HG03159 (cell line): ENCODE results near the gene C1QA.
"Not testable (repeated sequence)": the region's sequence is repeated elsewhere in the genome, so short reads cannot be mapped to it uniquely, and the experiment has no call there.

Experiments
- ATAC-seq: cut with Tn5 transposase; IDR thresholded peaks from one replicate; pipeline ENCODE4 v1.9.1; 2021; ENCODE audit warnings: mild to moderate bottlenecking, moderate library complexity; ENCODE audit not compliant: unreplicated experiment

Gene C1QA

DNA sequence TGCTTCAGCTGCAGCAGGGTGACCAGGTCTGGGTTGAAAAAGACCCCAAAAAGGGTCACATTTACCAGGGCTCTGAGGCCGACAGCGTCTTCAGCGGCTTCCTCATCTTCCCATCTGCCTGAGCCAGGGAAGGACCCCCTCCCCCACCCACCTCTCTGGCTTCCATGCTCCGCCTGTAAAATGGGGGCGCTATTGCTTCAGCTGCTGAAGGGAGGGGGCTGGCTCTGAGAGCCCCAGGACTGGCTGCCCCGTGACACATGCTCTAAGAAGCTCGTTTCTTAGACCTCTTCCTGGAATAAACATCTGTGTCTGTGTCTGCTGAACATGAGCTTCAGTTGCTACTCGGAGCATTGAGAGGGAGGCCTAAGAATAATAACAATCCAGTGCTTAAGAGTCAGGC lies 2.9 kb downstream of the C1QA start:
- ATAC-seq = no peak

- ATAC-seq = no peak
Measured at GRCh38 chr1:22641247-22641646, 4.8 kb downstream of the C1QA start.

DNA sequence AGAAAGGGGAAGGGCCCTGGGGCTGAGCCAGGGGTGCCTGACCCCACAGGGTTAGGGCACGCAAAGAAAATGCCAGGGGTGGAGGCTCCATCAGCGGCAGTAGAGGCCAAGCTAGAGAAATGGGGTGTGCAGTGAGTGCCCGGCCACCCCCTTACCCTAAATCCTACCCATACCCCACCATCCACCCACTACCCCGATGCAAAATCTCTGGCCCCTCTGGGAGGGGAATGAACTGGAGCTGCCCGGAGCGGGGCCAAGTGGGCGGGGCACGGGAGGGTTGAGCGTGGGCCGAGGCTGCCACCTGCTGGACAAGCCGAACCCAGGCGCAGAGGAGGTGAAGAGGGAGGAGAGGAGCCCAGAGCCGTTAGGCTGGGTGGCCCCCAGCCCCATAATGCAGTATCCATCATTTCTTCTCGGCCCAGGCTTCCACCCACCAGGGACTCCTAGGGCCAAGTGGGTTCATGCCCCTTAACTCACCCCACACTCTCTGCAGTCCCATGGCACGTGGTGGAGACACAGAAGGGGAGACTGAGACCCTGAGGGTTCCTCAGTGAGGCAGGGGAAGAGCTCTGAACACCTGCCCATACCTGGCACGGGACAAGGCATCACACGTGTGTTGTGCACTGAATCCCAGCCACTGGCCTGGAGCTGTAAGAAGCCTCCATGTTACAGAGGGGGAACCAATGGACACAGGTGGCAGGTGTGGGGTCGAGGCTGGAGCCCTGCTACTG lies 5.6 kb downstream of the C1QA start:
- ATAC-seq = no peak

DNA sequence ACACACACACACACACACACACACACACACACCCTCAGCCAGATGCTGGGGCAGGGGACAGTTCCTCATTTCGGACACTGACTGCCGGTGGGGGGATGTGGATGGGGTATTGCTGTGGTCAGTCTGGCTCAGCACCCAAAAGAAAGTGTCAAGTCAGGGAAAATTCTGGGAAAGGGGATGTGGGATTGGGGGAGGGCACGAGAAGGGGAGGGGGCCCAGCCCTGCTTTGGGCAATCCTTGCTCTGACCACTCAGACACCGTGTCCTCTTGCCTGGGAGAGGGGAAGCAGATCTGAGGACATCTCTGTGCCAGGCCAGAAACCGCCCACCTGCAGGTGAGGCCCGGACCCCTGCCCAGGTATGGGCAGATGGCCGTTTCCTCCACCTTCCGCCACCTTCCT lies 7.0 kb downstream of the C1QA start, which contains the start of gene C1QC:
TSS of gene C1QC (plus strand) at position 253 of the 400 bp plus-strand sequence. CDS start 391 bp downstream, outside the sequence.
- ATAC-seq = no peak

- ATAC-seq = no peak
Measured at GRCh38 chr1:22643928-22644327, 7.5 kb downstream of the C1QA start.

DNA sequence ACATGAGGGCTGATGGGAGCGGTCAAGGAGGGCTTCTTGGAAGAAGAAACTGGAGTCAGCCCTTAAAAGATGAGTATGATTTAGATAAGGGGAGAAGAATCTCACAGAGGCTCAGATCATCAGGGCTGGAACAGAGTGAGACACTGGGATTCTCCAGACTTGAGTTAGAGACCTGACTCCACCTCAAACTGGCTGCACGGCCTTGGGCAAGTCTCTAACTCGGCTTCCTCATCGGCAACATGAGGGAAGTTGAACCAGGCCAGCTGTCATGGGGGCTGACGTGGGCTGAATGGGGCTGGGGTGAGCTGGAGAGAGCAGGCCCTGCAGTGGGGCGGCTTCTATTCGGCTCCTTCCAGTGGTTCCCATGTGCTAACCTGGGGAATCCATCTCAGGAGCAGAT lies 9.5 kb downstream of the C1QA start:
- no peak for ATAC-seq

DNA sequence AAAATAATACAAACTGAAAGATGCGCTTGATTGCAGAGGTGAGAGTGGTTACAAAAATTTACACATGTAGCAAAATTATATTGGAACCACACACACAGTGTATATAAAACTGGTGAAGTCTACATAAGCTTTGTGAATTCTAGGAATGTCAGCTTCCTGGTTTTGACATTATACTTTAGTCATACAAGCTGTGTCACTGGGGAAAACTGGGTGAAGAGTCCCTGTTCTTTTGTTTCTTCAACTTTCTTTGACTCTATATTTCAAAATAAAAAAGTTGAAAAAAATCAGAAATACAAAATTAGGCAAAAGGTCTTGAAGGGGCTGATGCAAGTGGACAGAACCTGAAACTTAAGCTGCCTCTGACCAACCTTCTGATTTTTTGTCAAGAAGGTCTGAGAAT lies 10.0 kb downstream of the C1QA start:
- no peak for ATAC-seq

- ATAC-seq = no peak
Measured at GRCh38 chr1:22650089-22650693, 13.8 kb downstream of the C1QA start.

DNA sequence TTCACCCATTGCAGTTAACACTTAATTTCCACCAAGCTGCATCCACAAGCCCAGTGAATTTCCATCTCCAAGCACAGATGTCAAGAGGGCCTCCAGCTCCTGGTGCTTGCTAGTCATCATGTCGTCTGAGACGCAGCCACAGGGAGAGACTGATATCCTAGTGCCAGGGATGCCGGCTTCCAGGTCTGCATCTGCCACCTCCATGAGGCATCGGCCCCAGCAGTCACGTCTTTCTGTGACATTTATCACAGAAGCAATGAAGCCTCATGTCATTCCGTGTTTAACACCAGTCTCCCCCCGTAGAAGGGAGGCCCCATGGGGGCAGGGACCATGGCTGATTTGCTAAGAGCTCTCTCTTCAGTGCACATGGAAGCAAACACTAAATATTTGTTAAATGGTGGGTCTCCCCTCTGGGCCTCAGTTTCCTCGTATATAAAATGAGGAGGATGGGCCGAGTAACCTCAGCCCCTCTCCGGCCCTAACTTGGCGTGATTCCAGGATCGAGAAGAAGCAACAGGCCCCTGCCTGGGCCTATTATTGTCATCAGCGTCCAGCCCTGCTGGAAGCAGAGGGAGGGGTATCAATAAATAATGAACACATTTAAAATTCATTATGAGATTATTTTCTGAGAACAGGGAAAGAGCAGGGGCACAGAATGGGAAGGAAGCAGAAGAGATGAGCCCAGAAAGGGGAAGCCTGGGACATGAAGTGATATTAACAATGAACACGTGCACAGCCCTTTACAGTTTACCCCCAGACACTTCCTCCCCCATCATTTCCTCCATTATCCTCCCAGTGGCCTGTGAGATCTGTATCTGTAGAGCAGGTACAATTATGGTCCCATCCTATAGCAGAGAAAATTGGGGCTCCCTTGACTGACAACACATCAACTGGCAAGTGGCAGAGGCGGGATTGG lies 15.8 kb downstream of the C1QA start:
- ATAC-seq = no peak

- ATAC-seq = no peak
Measured at GRCh38 chr1:22652881-22653316, 16.5 kb downstream of the C1QA start, which contains the start of gene C1QB. Gene C1QB, plus strand, starts transcription at chr1:22653236. Its CDS starts 6,227 bp downstream, at chr1:22659463.

- no peak for ATAC-seq
Measured at GRCh38 chr1:22654692-22655091, 18.3 kb downstream of the C1QA start.

DNA sequence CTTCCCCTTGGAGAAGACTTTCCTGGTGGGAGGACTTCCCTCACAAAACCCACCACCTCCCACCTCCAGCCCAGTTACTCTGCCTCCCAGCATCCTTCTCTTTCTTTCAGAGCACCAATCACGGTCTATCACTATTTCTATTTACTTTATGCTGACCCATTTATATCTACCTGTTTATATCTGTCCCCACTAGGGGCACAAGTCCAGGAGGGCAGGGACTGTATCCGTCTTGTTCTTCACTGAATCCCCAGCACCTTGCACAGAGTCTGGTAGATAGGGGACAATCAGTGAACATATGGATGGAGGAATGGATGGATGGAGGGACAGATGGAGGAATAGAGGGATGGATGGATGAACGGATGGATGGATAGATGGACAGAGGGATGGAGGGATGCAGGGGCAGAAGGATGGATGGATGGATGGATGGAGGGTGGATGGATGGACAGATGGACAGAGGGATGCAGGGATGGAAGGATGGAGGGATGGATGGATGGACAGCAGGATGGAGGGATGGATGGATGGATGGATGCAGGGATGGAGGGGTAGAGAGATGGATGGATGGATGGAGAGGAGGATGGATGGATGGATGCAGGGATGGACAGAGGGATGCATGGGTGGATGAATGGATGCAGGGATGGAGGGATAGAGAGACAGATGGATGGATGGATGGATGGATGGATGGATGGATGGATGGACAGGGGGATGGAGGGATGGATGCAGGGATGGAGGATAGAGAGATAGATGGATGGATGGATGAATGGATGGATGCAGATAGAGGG lies 22.1 kb downstream of the C1QA start:
- ATAC-seq = no peak

GRCh38 chr1:22660716-22661241 lies 24.4 kb downstream of the C1QA start:
- ATAC-seq = no peak

GRCh38 chr1:22661880-22662279 lies 25.5 kb downstream of the C1QA start:
- no peak for ATAC-seq

GRCh38 chr1:22662318-22662717 lies 25.9 kb downstream of the C1QA start:
- no peak for ATAC-seq

DNA sequence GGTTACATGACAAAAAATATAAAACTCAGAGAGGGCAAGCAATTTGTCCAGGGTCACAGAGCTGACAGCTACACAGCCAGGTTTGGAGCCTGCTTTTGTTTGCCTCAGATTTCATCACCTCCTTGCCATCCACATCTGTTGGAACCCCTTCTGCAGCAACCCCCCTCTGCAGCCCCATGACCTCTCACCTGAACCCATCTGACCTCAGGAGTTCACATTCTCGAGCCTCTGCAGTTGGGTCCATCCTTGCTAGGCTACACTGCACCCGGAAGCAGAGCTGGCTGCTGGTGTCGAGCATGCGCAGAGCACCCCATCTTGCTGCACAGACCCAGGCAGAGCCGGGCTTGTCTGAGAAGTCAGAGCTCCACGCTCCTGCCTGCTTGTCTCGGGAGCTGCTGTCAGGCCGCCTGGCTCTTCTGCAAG lies 26.6 kb downstream of the C1QA start:
- no peak for ATAC-seq

DNA sequence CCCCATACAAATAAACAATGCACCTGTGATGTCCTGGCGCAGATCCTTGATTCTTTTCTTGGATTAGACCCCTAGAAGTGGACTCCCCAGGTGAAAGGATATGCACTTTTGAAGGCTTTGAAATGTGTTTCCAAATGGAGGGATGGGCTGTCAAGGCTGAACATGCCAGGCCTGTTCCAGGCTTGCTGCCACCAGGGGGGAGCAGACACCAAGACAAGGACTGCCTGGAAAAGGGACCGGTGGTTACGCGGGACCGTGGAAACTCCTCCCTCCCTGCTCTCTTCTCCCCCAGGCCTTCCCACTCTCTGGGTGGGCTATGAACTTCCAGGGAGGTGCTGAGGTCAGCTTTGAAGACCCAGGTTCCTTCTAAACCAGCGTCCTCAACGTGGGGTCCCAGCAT lies 29.3 kb downstream of the C1QA start:
- ATAC-seq = no peak

DNA sequence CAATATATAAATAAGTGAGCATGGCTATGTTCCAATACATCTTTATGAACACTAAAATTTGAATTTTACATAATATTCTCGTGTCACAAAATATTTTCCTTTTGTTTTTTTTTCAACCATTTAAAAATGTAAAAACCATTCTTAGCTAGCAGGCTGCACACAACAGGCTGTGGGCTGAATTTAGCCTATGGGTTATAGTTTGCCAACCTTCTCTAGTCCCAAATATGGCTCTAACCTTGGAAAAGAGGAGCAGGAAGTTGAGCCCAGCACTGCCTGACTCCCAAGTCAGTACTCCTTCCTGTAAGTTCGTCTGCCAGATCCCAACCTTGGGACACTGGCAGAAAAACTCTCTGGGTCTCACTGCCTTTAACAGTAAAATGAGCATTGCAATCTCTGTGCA lies 30.0 kb downstream of the C1QA start:
- ATAC-seq = no peak

- not testable (repeated sequence) for ATAC-seq
Measured at GRCh38 chr1:22668840-22669239, 32.4 kb downstream of the C1QA start.

DNA sequence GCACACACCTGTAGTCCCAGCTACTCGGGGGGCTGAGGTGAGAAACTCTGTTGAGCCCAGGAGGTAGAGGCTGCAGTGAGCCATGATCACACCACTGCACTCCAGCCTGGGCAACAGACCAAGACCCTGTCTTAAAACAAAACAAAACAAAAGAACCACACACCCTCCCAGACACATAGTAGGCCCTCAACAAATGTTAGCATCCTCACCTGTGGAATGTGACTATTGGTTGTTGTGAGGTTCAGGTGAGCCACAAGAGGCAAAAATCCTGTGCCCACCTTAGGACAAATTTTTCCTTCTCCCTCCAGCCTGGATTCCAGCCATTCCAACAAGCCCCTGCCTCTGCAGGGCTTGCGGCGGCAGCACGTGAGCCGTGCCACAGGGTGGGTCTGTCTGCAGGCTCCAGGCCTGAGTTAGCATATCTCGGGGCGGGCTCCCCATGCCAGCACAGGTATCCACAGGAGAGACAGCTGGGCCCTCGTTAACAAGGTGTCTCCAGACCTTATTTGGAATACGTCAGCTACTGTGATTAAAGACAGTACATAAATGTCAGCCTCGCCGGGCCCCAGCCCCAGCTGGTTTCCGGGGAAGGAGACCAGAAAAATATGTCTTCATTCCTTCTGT lies 34.0 kb downstream of the C1QA start:
- ATAC-seq = no peak
